Activated T-cell treated with anti-CD3 and anti-CD28 coated beads for 24 hours (primary cell): Measurements from ENCODE around the gene OPA1.

Source experiments
- DNase-seq: peaks from one replicate; pipeline ENCODE4 v3.0.0-alpha.2; 2020; ENCODE audit warnings: low read depth

OPA1 gene

GRCh38 chr3:193648542-193649076 lies 55.6 kb downstream of the OPA1 start:
- no peak for DNase-seq

- DNase-seq: no peak
These were observed 57.6 kb downstream of the OPA1 start for GRCh38 chr3:193650585-193650984.

- no peak for DNase-seq
These were observed 62.9 kb downstream of the OPA1 start for GRCh38 chr3:193655831-193656433.

- DNase-seq: no peak
These were observed 63.4 kb downstream of the OPA1 start for GRCh38 chr3:193656445-193656844.

GRCh38 chr3:193656878-193657282 lies 63.9 kb downstream of the OPA1 start:
- no peak for DNase-seq

- DNase-seq: no peak
These were observed 67.2 kb downstream of the OPA1 start for GRCh38 chr3:193660171-193660570.

- no peak for DNase-seq
These were observed 67.8 kb downstream of the OPA1 start for GRCh38 chr3:193660698-193661411.

- no peak for DNase-seq
These were observed 69.8 kb downstream of the OPA1 start for GRCh38 chr3:193662757-193663322.

- no peak for DNase-seq
These were observed 72.5 kb downstream of the OPA1 start for GRCh38 chr3:193665370-193665989.

GRCh38 chr3:193673845-193674244 lies 80.8 kb downstream of the OPA1 start:
- DNase-seq: no peak

- DNase-seq: no peak
These were observed 81.7 kb downstream of the OPA1 start for GRCh38 chr3:193674714-193675113.

- DNase-seq: no peak
These were observed 84.7 kb downstream of the OPA1 start for GRCh38 chr3:193677734-193678133.

- DNase-seq: no peak
These were observed 87.2 kb downstream of the OPA1 start for GRCh38 chr3:193680220-193680619.

GRCh38 chr3:193681631-193682030 lies 88.6 kb downstream of the OPA1 start:
- no peak for DNase-seq

GRCh38 chr3:193686665-193687483 lies 93.9 kb downstream of the OPA1 start:
- no peak for DNase-seq

GRCh38 chr3:193688834-193689714 lies 96.1 kb downstream of the OPA1 start:
- DNase-seq: no peak

- DNase-seq: no peak
These were observed 100.8 kb downstream of the OPA1 start for GRCh38 chr3:193693774-193694173.

GRCh38 chr3:193701953-193702635 lies 109.1 kb downstream of the OPA1 start:
- DNase-seq: no peak

GRCh38 chr3:193702967-193703366 lies 110.0 kb downstream of the OPA1 start:
- DNase-seq: no peak

- no peak for DNase-seq
These were observed 111.4 kb downstream of the OPA1 start for GRCh38 chr3:193704431-193704830.
